ENCODE results near the gene CELF2. TPM values are rescaled to one million over a fixed set of nuclear protein-coding genes. Genes with fewer than 3 reads are reported as not detected.

CELF2 gene
- total RNA-seq, 1 donor from 2014 or later, result 14.4 TPM

DNA sequence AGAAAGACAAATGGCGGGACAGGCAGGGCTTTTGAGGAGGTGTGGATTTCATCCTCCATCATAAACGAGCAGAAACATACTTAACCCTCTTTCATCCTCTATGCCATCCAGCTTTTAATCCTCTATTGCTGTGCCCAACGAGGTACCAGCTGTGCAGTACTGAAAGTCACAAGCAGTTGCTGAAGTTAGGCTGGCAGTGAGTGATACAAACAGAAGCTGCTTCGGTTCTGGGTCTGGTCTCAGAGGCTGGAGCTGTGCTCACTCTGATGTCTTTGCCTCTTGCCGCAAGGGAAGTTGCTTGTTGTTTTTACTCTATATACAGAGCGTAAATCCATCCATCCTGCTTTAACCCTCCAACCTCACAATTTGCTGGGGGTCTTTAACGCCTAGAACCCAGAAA, 235.2 kb downstream of the CELF2 start:
- H3K27ac Mint-ChIP-seq, result no peak overlapping the region
- peaks cover 10% of the 10 kb centered on the region for H3K36me3 Mint-ChIP-seq
- H3K4me3 Mint-ChIP-seq, result no peak overlapping the region
- TF ChIP-seq, protein P1, sequence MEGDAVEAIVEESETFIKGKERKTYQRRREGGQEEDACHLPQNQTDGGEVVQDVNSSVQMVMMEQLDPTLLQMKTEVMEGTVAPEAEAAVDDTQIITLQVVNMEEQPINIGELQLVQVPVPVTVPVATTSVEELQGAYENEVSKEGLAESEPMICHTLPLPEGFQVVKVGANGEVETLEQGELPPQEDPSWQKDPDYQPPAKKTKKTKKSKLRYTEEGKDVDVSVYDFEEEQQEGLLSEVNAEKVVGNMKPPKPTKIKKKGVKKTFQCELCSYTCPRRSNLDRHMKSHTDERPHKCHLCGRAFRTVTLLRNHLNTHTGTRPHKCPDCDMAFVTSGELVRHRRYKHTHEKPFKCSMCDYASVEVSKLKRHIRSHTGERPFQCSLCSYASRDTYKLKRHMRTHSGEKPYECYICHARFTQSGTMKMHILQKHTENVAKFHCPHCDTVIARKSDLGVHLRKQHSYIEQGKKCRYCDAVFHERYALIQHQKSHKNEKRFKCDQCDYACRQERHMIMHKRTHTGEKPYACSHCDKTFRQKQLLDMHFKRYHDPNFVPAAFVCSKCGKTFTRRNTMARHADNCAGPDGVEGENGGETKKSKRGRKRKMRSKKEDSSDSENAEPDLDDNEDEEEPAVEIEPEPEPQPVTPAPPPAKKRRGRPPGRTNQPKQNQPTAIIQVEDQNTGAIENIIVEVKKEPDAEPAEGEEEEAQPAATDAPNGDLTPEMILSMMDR (conservative IDR thresholded peaks at IDR 0.05), result no peak
- peaks cover 55% of the 10 kb centered on the region for H3K27me3 Mint-ChIP-seq
- peaks cover 5% of the 10 kb centered on the region for H3K9me3 Mint-ChIP-seq
- H3K4me1 Mint-ChIP-seq (ENCODE audit: unreplicated experiment), result peaks cover 5% of the 10 kb centered on the region
- DNase-seq (ENCODE audit: extremely low spot score, unreplicated experiment), result no peak

DNA sequence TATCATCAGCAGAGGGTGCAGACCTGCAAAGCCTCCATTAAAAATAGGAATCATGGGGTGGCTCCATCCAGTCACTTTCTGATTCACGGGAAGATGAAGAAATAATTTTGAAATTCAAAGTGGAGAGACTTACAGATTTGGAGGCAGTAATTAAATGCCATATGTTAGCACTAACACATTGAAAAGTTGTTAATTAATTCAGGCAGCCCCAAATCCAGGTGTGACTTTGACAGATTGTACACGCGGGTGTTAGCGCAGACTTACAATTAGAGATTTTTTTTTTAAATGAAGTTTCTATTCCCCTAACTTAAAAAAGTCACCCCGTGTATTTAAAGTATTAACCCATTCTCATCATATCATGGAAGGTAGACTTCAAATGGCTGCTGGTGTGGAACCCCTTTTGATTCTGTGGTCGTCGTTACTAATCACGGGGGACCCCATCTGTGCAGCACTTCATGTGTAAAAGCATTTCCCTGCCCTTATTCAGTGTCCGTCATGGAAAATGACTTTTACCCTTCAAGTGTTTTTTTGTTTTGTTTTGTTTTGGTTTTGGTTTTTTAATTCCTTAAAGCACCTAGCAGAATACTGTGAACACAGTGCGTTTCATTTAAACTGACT, 235.8 kb downstream of the CELF2 start:
- peaks cover 59% of the 10 kb centered on the region for H3K27me3 Mint-ChIP-seq
- DNase-seq (ENCODE audit: extremely low spot score, unreplicated experiment), result no peak
- H3K4me1 Mint-ChIP-seq (ENCODE audit: unreplicated experiment), result peaks cover 5% of the 10 kb centered on the region
- TF ChIP-seq, protein P1 (conservative IDR thresholded peaks at IDR 0.05), result no peak
- H3K4me3 Mint-ChIP-seq, result no peak overlapping the region
- peaks cover 5% of the 10 kb centered on the region for H3K9me3 Mint-ChIP-seq
- peaks cover 14% of the 10 kb centered on the region for H3K36me3 Mint-ChIP-seq
- no peak overlapping the region for H3K27ac Mint-ChIP-seq

DNA sequence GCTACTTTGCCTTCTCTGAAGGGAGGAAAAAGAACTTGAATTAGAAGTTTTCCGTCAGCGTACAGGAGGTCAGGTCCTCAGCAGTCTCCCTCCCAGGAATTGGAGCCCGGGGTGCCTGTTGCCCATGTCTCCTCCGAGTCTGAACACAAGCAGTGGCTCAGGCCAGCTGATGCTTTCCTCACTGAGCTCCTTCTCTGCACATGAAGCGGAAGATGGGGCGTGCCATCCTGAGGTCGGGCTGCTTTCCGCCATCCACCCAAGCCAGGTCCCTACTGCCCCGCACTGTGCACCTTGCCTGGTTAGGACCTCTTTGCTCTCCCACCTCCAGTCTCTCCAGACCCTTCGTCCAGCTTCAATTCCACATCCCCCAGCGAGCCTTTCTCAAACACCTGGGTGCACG, 237.5 kb downstream of the CELF2 start:
- TF ChIP-seq, protein P1 (conservative IDR thresholded peaks at IDR 0.05), result no peak
- DNase-seq (ENCODE audit: extremely low spot score, unreplicated experiment), result no peak
- Mint-ChIP-seq H3K27ac (no peak overlapping the region), H3K27me3 (peaks cover 61% of the 10 kb centered on the region), H3K9me3 (peaks cover 5% of the 10 kb centered on the region), H3K36me3 (peaks cover 14% of the 10 kb centered on the region), H3K4me3 (no peak overlapping the region), H3K4me1 (ENCODE audit: unreplicated experiment) (peaks cover 2% of the 10 kb centered on the region)

DNA sequence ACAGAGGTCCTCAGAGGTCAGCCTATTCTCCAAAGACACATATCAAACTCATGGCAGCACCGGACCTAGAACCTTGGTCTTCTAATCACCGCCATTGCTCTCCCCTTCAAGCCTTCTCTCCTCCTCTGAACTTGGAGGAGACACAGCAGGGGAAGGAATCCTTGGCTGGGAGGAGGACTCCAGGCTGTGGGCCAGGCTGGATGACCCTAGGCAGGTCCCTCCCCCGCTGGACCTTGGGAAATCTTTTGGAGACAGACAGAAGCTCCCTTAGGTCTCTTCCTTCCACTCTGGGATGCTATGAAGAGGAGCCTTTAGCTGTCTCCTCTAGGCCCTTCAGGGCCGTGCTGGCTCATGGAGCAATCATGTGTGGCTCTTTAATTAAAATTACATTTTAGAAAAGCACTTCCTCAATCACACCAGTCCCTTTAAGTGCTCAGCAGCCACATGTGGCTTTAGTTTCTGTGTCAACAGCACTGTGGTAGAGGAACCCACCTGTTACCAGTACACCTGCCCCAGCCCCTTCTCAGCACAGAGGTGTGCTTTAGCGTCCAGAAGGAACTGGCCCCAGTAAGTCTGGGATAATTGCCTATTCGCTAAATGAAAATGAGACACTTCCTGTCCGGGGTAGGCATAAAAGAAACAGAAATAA, 238.2 kb downstream of the CELF2 start:
- peaks cover 61% of the 10 kb centered on the region for H3K27me3 Mint-ChIP-seq
- H3K27ac Mint-ChIP-seq, result no peak overlapping the region
- H3K4me1 Mint-ChIP-seq (ENCODE audit: unreplicated experiment), result peaks cover 6% of the 10 kb centered on the region
- DNase-seq (ENCODE audit: extremely low spot score, unreplicated experiment), result no peak
- H3K36me3 Mint-ChIP-seq, result peaks cover 14% of the 10 kb centered on the region
- H3K4me3 Mint-ChIP-seq, result no peak overlapping the region
- H3K9me3 Mint-ChIP-seq, result peaks cover 5% of the 10 kb centered on the region
- TF ChIP-seq, protein P1 (conservative IDR thresholded peaks at IDR 0.05), result no peak

DNA sequence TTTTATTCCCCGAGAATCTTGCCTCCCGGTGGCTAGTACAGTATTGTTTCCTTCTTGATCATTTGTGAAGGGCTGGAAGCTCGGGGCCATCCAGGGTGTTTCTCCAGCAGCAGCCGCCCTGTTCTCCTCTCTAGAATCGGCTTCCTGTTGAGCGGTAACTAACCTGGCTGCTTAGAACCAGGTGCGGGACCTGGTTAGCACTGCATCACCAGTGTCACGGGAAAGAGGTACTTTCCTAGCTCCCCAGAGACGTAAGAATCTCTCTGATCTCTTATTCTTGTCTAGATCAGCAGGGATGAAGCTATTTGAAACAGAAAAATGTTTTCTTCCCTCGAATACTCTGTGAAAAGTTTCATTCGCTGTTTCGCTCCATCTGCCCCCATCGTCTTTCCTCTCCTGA, 239.2 kb downstream of the CELF2 start:
- DNase-seq (ENCODE audit: extremely low spot score, unreplicated experiment), result no peak
- peaks cover 56% of the 10 kb centered on the region for H3K27me3 Mint-ChIP-seq
- peaks cover 14% of the 10 kb centered on the region for H3K36me3 Mint-ChIP-seq
- TF ChIP-seq, protein P1 (conservative IDR thresholded peaks at IDR 0.05), result no peak
- H3K27ac Mint-ChIP-seq, result no peak overlapping the region
- no peak overlapping the region for H3K4me3 Mint-ChIP-seq
- peaks cover 6% of the 10 kb centered on the region for H3K4me1 Mint-ChIP-seq (ENCODE audit: unreplicated experiment)
- H3K9me3 Mint-ChIP-seq, result peaks cover 5% of the 10 kb centered on the region

Measured in type B pancreatic cell (in vitro differentiated cells).